ENCODE results near the gene KCNQ5. TPM values are rescaled to one million over a fixed set of nuclear protein-coding genes. Genes with fewer than 3 reads are reported as not detected.

The KCNQ5 gene
- total RNA-seq, 1 experiment from 2014 or later = not detected

DNA sequence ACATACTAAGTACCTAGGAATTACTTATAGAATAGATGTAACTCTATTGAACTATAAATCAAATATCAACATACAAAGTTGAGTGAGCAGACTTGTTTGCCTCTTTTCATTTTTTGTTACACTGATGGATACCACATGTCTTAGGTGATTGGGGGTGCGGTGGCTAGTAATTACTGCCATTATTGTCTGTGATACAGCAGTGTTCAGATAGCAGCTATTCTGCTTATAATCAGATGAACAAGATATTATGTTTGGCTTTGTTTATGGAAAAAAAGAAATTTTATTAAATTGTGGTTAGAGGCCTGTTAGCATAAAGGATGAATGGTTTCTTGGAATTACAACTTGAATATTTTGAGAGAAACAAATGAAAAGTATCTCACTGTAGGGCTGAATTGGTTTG, 55.9 kb downstream of the KCNQ5 start:
- no peaks in the 10 kb centered on the region for H3K79me2 ChIP-seq (ENCODE audit: insufficient read depth, low read length)
- H3K27ac ChIP-seq (ENCODE audit: low read depth, low read length) = no peak overlapping the region
- no peaks in the 10 kb centered on the region for H3K9me3 ChIP-seq (ENCODE audit: control insufficient read depth in 1 of 2, insufficient read depth in 1 of 2, low read depth in 1 of 2, low read length in 2 of 2)
- intact Hi-C loops (cut with micrococcal nuclease) = no loop called here
- H3K27me3 ChIP-seq (ENCODE audit: insufficient read depth, low read length) = peaks cover 7% of the 10 kb centered on the region
- ChIA-PET RAD21 (ENCODE audit: low non-redundant PET in 1 of 2, low total read pairs in 2 of 2, uncharacterized antibody in 2 of 2, unreplicated experiment in 2 of 2) (no interaction called here), CTCF (no interaction called here), POLR2A (no interaction called here)
- H3K4me1 ChIP-seq (ENCODE audit: control insufficient read depth in 1 of 2, insufficient read depth in 2 of 2, low read length in 2 of 2) = no peaks in the 10 kb centered on the region
- TF ChIP-seq SP1 (IDR thresholded peaks at IDR 0.05; ENCODE audit: low read depth) = no peak
- TF ChIP-seq JUND (IDR thresholded peaks at IDR 0.05) = no peak
- no peak for TF ChIP-seq RAD21 (IDR thresholded peaks at IDR 0.05; ENCODE audit: low read depth)
- no peak for TF ChIP-seq TCF7L2 (IDR thresholded peaks at IDR 0.05; ENCODE audit: borderline replicate concordance, extremely low read depth, insufficient read depth, insufficient read length)
- TF ChIP-seq, protein P1, sequence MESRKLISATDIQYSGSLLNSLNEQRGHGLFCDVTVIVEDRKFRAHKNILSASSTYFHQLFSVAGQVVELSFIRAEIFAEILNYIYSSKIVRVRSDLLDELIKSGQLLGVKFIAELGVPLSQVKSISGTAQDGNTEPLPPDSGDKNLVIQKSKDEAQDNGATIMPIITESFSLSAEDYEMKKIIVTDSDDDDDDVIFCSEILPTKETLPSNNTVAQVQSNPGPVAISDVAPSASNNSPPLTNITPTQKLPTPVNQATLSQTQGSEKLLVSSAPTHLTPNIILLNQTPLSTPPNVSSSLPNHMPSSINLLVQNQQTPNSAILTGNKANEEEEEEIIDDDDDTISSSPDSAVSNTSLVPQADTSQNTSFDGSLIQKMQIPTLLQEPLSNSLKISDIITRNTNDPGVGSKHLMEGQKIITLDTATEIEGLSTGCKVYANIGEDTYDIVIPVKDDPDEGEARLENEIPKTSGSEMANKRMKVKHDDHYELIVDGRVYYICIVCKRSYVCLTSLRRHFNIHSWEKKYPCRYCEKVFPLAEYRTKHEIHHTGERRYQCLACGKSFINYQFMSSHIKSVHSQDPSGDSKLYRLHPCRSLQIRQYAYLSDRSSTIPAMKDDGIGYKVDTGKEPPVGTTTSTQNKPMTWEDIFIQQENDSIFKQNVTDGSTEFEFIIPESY (IDR thresholded peaks at IDR 0.05; ENCODE audit: extremely low read depth, insufficient replicate concordance, low read length) = no peak
- TF ChIP-seq FOSL1 (IDR thresholded peaks at IDR 0.05; ENCODE audit: low read depth) = no peak
- no peak for TF ChIP-seq ELF1 (IDR thresholded peaks at IDR 0.05; ENCODE audit: borderline replicate concordance, low read depth)
- TF ChIP-seq MAX (IDR thresholded peaks at IDR 0.05) = no peak
- TF ChIP-seq SIN3A (IDR thresholded peaks at IDR 0.05; ENCODE audit: low read depth) = no peak
- TF ChIP-seq, protein P2, sequence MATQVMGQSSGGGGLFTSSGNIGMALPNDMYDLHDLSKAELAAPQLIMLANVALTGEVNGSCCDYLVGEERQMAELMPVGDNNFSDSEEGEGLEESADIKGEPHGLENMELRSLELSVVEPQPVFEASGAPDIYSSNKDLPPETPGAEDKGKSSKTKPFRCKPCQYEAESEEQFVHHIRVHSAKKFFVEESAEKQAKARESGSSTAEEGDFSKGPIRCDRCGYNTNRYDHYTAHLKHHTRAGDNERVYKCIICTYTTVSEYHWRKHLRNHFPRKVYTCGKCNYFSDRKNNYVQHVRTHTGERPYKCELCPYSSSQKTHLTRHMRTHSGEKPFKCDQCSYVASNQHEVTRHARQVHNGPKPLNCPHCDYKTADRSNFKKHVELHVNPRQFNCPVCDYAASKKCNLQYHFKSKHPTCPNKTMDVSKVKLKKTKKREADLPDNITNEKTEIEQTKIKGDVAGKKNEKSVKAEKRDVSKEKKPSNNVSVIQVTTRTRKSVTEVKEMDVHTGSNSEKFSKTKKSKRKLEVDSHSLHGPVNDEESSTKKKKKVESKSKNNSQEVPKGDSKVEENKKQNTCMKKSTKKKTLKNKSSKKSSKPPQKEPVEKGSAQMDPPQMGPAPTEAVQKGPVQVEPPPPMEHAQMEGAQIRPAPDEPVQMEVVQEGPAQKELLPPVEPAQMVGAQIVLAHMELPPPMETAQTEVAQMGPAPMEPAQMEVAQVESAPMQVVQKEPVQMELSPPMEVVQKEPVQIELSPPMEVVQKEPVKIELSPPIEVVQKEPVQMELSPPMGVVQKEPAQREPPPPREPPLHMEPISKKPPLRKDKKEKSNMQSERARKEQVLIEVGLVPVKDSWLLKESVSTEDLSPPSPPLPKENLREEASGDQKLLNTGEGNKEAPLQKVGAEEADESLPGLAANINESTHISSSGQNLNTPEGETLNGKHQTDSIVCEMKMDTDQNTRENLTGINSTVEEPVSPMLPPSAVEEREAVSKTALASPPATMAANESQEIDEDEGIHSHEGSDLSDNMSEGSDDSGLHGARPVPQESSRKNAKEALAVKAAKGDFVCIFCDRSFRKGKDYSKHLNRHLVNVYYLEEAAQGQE (IDR thresholded peaks at IDR 0.05; ENCODE audit: low read depth) = no peak
- no peak for TF ChIP-seq POLR2AphosphoS5 (IDR thresholded peaks at IDR 0.05; ENCODE audit: low read depth, low read length)
- TF ChIP-seq, protein P3, sequence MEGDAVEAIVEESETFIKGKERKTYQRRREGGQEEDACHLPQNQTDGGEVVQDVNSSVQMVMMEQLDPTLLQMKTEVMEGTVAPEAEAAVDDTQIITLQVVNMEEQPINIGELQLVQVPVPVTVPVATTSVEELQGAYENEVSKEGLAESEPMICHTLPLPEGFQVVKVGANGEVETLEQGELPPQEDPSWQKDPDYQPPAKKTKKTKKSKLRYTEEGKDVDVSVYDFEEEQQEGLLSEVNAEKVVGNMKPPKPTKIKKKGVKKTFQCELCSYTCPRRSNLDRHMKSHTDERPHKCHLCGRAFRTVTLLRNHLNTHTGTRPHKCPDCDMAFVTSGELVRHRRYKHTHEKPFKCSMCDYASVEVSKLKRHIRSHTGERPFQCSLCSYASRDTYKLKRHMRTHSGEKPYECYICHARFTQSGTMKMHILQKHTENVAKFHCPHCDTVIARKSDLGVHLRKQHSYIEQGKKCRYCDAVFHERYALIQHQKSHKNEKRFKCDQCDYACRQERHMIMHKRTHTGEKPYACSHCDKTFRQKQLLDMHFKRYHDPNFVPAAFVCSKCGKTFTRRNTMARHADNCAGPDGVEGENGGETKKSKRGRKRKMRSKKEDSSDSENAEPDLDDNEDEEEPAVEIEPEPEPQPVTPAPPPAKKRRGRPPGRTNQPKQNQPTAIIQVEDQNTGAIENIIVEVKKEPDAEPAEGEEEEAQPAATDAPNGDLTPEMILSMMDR (IDR thresholded peaks at IDR 0.05 in 2 of 3, conservative IDR thresholded peaks at IDR 0.05 in 1 of 3; ENCODE audit: borderline replicate concordance in 1 of 3, insufficient read depth in 1 of 3, low read depth in 2 of 3, low read length in 2 of 3) = no peak
- no peak for TF ChIP-seq CBX3 (IDR thresholded peaks at IDR 0.05; ENCODE audit: low read depth)
- no peaks in the 10 kb centered on the region; the same call in 1 of the 2 replicates for H4K20me1 ChIP-seq (ENCODE audit: insufficient read depth)
- no peaks in the 10 kb centered on the region for H3K9me2 ChIP-seq (ENCODE audit: insufficient read depth)
- no peak overlapping the region for H3K9ac ChIP-seq (ENCODE audit: low read length)
- BruUV-seq (replicated peaks) = no TSS peak
- DNase-seq (ENCODE audit: low read depth, low spot score) (no peak), ATAC-seq (no peak)
- no peaks in the 10 kb centered on the region for H3K36me3 ChIP-seq (ENCODE audit: control insufficient read depth in 1 of 2, insufficient read depth in 2 of 2, low read length in 2 of 2)
- H3K4me3 ChIP-seq (replicated peaks in 1 of 2; ENCODE audit: low read depth in 1 of 2, low read length in 2 of 2) = no peak overlapping the region
- H3K4me2 ChIP-seq (ENCODE audit: low read length) = no peak overlapping the region
- no peak overlapping the region for H2AFZ ChIP-seq (ENCODE audit: low read depth, low read length, poor library complexity, severe bottlenecking)

Measured in HCT116 (cell line).